Activated CD8-positive, alpha-beta T cell treated with anti-CD3 and anti-CD28 coated beads for 36 hours (primary cell): ENCODE measurements around the gene CDC6. TPM values are rescaled to one million over a fixed set of nuclear protein-coding genes. Genes with fewer than 3 reads are reported as not detected.

ENCODE experiments used
- ATAC-seq: fragments of 200-7000 bp; cut with Tn5 transposase; one replicate; pipeline ENCODE4 v1.10.0; 2021; ENCODE audit warnings: mild to moderate bottlenecking, moderate library complexity
- CTCF ChIA-PET: fragments of 350-600 bp; sonication (Branson Sonifier 250); formaldehyde crosslinking; loops from one replicate; lab custom pipeline; 2021; ENCODE audit warnings: antibody characterized with exemption; lab: Charles Lee
- POLR2A ChIA-PET: fragments of 350-600 bp; sonication (Branson Sonifier 250); formaldehyde crosslinking; loops from one replicate; lab custom pipeline; 2021; ENCODE audit warnings: antibody characterized with exemption; lab: Charles Lee
- DNase-seq: peaks from one replicate; pipeline ENCODE4 v3.0.0-alpha.2; 2020
- H3K27ac Mint-ChIP-seq: one replicate; pipeline ENCODE4 v1.8.0; 2021; ENCODE audit warnings: mild to moderate bottlenecking, mixed read lengths
- H3K27me3 Mint-ChIP-seq: one replicate; pipeline ENCODE4 v1.8.0; 2021; ENCODE audit warnings: mixed read lengths
- H3K36me3 Mint-ChIP-seq: one replicate; pipeline ENCODE4 v1.8.0; 2021; ENCODE audit warnings: low read depth, mixed read lengths
- H3K4me1 Mint-ChIP-seq: one replicate; pipeline ENCODE4 v1.8.0; 2021; ENCODE audit warnings: low read depth, mixed read lengths
- H3K4me3 Mint-ChIP-seq: one replicate; pipeline ENCODE4 v1.8.0; 2021; ENCODE audit warnings: mild to moderate bottlenecking, moderate library complexity, mixed read lengths
- H3K9me3 Mint-ChIP-seq: one replicate; pipeline ENCODE4 v1.8.0; 2021; ENCODE audit warnings: mixed read lengths
- CTCF ChIP-seq: fragments of 200-600 bp; IDR thresholded peaks from one replicate; pipeline ENCODE4 v1.8.0; 2022; ENCODE audit warnings: antibody characterized with exemption, mild to moderate bottlenecking
- intact Hi-C: fragments of 100-400 bp; cut with micrococcal nuclease; formaldehyde crosslinking; loops from one replicate; pipeline ENCODE4 v1.10.0; 2022
- total RNA-seq, 2 experiments: library from RNA; stranded (reverse); gene quantifications; one replicate each; pipeline ENCODE4 v1.2.3, GENCODE V29; 2021

Gene CDC6
- total RNA-seq, 2 experiments from 2014 or later: 110 to 118 TPM

- Mint-ChIP-seq H3K27me3 (no peaks in the 10 kb centered on the region), H3K4me1 (peaks cover 12% of the 10 kb centered on the region), H3K9me3 (no peaks in the 10 kb centered on the region), H3K36me3 (peaks cover 27% of the 10 kb centered on the region), H3K4me3 (no peak overlapping the region), H3K27ac (no peak overlapping the region)
- ChIA-PET POLR2A (no interaction called here), CTCF (interaction anchor here (2.6 kb wide), 1 partner anchor 58 kb away, joined by 8 read pairs; no protein-coding TSS in a partner anchor)
- DNase-seq: no peak
- no peak for TF ChIP-seq CTCF
- intact Hi-C loops: no loop called here
- ATAC-seq: no peak
Measured at GRCh38 chr17:40259505-40259904, 28.2 kb upstream of the CDC6 start.

GRCh38 chr17:40260528-40260927 is 27.2 kb upstream of the CDC6 start:
- ChIA-PET CTCF (interaction anchor here (2.6 kb wide), 1 partner anchor 59 kb away, joined by 8 read pairs; no protein-coding TSS in a partner anchor), POLR2A (no interaction called here)
- H3K4me1 Mint-ChIP-seq: peaks cover 12% of the 10 kb centered on the region
- no peaks in the 10 kb centered on the region for H3K9me3 Mint-ChIP-seq
- peaks cover 32% of the 10 kb centered on the region for H3K36me3 Mint-ChIP-seq
- no peak overlapping the region for H3K4me3 Mint-ChIP-seq
- no peak for DNase-seq
- intact Hi-C loops: no loop called here
- TF ChIP-seq CTCF: no peak
- H3K27ac Mint-ChIP-seq: no peak overlapping the region
- no peak for ATAC-seq
- H3K27me3 Mint-ChIP-seq: no peaks in the 10 kb centered on the region

GRCh38 chr17:40264458-40265185 is 23.1 kb upstream of the CDC6 start:
- no peak for TF ChIP-seq CTCF
- ChIA-PET POLR2A (no interaction called here), CTCF (no interaction called here)
- Mint-ChIP-seq H3K4me3 (no peak overlapping the region), H3K27me3 (no peaks in the 10 kb centered on the region), H3K9me3 (no peaks in the 10 kb centered on the region), H3K4me1 (peaks cover 12% of the 10 kb centered on the region), H3K27ac (no peak overlapping the region), H3K36me3 (peaks cover 23% of the 10 kb centered on the region)
- no peak for ATAC-seq
- intact Hi-C loops: no loop called here
- DNase-seq: no peak

- ChIA-PET CTCF (no interaction called here), POLR2A (interaction anchor here (0.7 kb wide), 1 partner anchor 343 kb away, joined by 3 read pairs; no protein-coding TSS in a partner anchor)
- Mint-ChIP-seq H3K27me3 (no peaks in the 10 kb centered on the region), H3K27ac (no peak overlapping the region), H3K4me1 (peaks cover 12% of the 10 kb centered on the region), H3K36me3 (peaks cover 23% of the 10 kb centered on the region), H3K9me3 (no peaks in the 10 kb centered on the region), H3K4me3 (no peak overlapping the region)
- DNase-seq: no peak
- TF ChIP-seq CTCF: no peak
- intact Hi-C loops: no loop called here
- ATAC-seq: no peak
Measured at GRCh38 chr17:40265337-40265736, 22.3 kb upstream of the CDC6 start.

GRCh38 chr17:40266882-40267281 is 20.8 kb upstream of the CDC6 start:
- peaks cover 17% of the 10 kb centered on the region for H3K36me3 Mint-ChIP-seq
- no peak overlapping the region for H3K27ac Mint-ChIP-seq
- no peak overlapping the region for H3K4me3 Mint-ChIP-seq
- no peak for TF ChIP-seq CTCF
- no peaks in the 10 kb centered on the region for H3K9me3 Mint-ChIP-seq
- ChIA-PET CTCF (interaction anchor here (0.8 kb wide), 1 partner anchor 14 kb away, joined by 3 read pairs; no protein-coding TSS in a partner anchor), POLR2A (interaction anchor here (0.7 kb wide), 1 partner anchor 48 kb away, joined by 3 read pairs; the partner anchor contains the start of gene WIPF2)
- DNase-seq (no peak), ATAC-seq (no peak)
- H3K4me1 Mint-ChIP-seq: peaks cover 10% of the 10 kb centered on the region
- intact Hi-C loops: no loop called here
- H3K27me3 Mint-ChIP-seq: no peaks in the 10 kb centered on the region
